SU-DHL-6 (cell line): ENCODE measurements around the gene SVIL.

Experiments
- EZH2phosphoT487 ChIP-seq: fragments of 200-600 bp; sonication (generic), shearing (Covaris generic); conservative IDR thresholded peaks from 2 replicates; pipeline ENCODE4 v1.6.1; 2018; ENCODE audit warnings: mild to moderate bottlenecking, antibody characterized with exemption, low read length, moderate library complexity, mixed read lengths
- TF ChIP-seq, protein P1 (sequence below): fragments of 200-600 bp; sonication (generic); IDR thresholded peaks from one replicate; pipeline ENCODE4 v1.5.1; 2017; ENCODE audit warnings: antibody characterized with exemption, mild to moderate bottlenecking, low read length, moderate library complexity; ENCODE audit not compliant: insufficient read depth, poor library complexity, severe bottlenecking

- TF ChIP-seq, protein P1, sequence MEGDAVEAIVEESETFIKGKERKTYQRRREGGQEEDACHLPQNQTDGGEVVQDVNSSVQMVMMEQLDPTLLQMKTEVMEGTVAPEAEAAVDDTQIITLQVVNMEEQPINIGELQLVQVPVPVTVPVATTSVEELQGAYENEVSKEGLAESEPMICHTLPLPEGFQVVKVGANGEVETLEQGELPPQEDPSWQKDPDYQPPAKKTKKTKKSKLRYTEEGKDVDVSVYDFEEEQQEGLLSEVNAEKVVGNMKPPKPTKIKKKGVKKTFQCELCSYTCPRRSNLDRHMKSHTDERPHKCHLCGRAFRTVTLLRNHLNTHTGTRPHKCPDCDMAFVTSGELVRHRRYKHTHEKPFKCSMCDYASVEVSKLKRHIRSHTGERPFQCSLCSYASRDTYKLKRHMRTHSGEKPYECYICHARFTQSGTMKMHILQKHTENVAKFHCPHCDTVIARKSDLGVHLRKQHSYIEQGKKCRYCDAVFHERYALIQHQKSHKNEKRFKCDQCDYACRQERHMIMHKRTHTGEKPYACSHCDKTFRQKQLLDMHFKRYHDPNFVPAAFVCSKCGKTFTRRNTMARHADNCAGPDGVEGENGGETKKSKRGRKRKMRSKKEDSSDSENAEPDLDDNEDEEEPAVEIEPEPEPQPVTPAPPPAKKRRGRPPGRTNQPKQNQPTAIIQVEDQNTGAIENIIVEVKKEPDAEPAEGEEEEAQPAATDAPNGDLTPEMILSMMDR = no peak
- no peak for TF ChIP-seq EZH2phosphoT487
These were observed 104.4 kb downstream of the SVIL start for GRCh38 chr10:29530112-29530976.
